OCI-LY7 (cell line): ENCODE results near the gene CCDC160. TPM values are rescaled to one million over a fixed set of nuclear protein-coding genes. Genes with fewer than 3 reads are reported as not detected.

Experiments used
- Bru-seq: library from RNA; stranded (reverse); fragments of 400-500 nt; gene quantifications from one replicate; lab custom pipeline; 2021; lab: Mats Ljungman, UMichigan
- BruChase-seq, 2 experiments: library from RNA; stranded (reverse); fragments of 400-500 nt; gene quantifications; one replicate each; lab custom pipeline; 2021; lab: Mats Ljungman, UMichigan
- BruUV-seq: library from RNA; stranded (reverse); fragments of 400-500 nt; replicated peaks from 2 replicates; lab custom pipeline; 2021; lab: Mats Ljungman, UMichigan
- CTCF ChIA-PET: fragments of 300-600 bp; sonication (Branson Sonifier 250); formaldehyde crosslinking; loops from one replicate; lab custom pipeline; 2022; ENCODE audit warnings: antibody characterized with exemption; ENCODE audit not compliant: unreplicated experiment; lab: Charles Lee
- POLR2A ChIA-PET: fragments of 300-600 bp; sonication (Branson Sonifier 250); formaldehyde crosslinking; loops from one replicate; lab custom pipeline; 2022; ENCODE audit warnings: antibody characterized with exemption; lab: Charles Lee
- DNase-seq: peaks from one replicate; pipeline ENCODE4 v3.0.0-alpha.2; 2015; ENCODE audit warnings: low spot score
- H2AFZ ChIP-seq: fragments of 200-600 bp; sonication (generic), shearing (Covaris generic); 2 replicates; pipeline ENCODE4 v1.6.1; 2014; ENCODE audit warnings: mild to moderate bottlenecking, antibody characterized with exemption, low read length, moderate library complexity
- H3K27ac ChIP-seq: fragments of 200-600 bp; sonication (generic); 2 replicates; pipeline ENCODE4 v1.5.1; 2014; ENCODE audit warnings: mixed run types, low read depth, mild to moderate bottlenecking, moderate library complexity, low read length, inconsistent platforms; ENCODE audit not compliant: poor library complexity, severe bottlenecking
- H3K36me3 ChIP-seq: fragments of 200-600 bp; sonication (generic); 2 replicates; pipeline ENCODE4 v1.6.1; 2014; ENCODE audit warnings: mild to moderate bottlenecking, antibody characterized with exemption, low read length, moderate library complexity, mixed read lengths; ENCODE audit not compliant: insufficient read depth
- H3K4me1 ChIP-seq: fragments of 200-600 bp; sonication (generic); 2 replicates; pipeline ENCODE4 v1.5.1; 2014; ENCODE audit warnings: mild to moderate bottlenecking, low read length; ENCODE audit not compliant: insufficient read depth, poor library complexity, severe bottlenecking
- H3K4me2 ChIP-seq: fragments of 200-600 bp; sonication (generic); 2 replicates; pipeline ENCODE4 v1.6.1; 2014; ENCODE audit warnings: mild to moderate bottlenecking, low read length
- H3K4me3 ChIP-seq: fragments of 200-600 bp; sonication (generic); 2 replicates; pipeline ENCODE4 v1.5.1; 2014; ENCODE audit warnings: mild to moderate bottlenecking, low read depth, low read length; ENCODE audit not compliant: poor library complexity, severe bottlenecking
- H3K79me2 ChIP-seq: fragments of 200-600 bp; sonication (generic); 2 replicates; pipeline ENCODE4 v1.6.1; 2016; ENCODE audit warnings: low read depth, mild to moderate bottlenecking, low read length, moderate library complexity, mixed read lengths; ENCODE audit not compliant: insufficient read depth
- H3K9me2 ChIP-seq: fragments of 200-600 bp; sonication (generic); 2 replicates; pipeline ENCODE4 v1.6.1; 2016; ENCODE audit warnings: mild to moderate bottlenecking, low read length, mixed read lengths; ENCODE audit not compliant: insufficient read depth
- H3K9me3 ChIP-seq: fragments of 200-600 bp; sonication (generic); 2 replicates; pipeline ENCODE4 v1.6.1; 2014; ENCODE audit warnings: mild to moderate bottlenecking, mixed run types, low read length, mixed read lengths
- H4K20me1 ChIP-seq: fragments of 200-600 bp; sonication (generic); 2 replicates; pipeline ENCODE4 v1.6.1; 2014; ENCODE audit warnings: mild to moderate bottlenecking, antibody characterized with exemption, low read length, moderate library complexity, mixed read lengths; ENCODE audit not compliant: insufficient read depth
- CTCF ChIP-seq: fragments of 200-600 bp; sonication (generic); conservative IDR thresholded peaks from 2 replicates; pipeline ENCODE4 v1.5.1; 2014; ENCODE audit warnings: mild to moderate bottlenecking, antibody characterized with exemption, low read length, moderate library complexity, mixed read lengths
- EZH2phosphoT487 ChIP-seq: fragments of 200-600 bp; sonication (generic); IDR thresholded peaks from 2 replicates; pipeline ENCODE4 v1.6.1; 2018; ENCODE audit warnings: low read depth, borderline replicate concordance, mild to moderate bottlenecking, mixed run types, antibody characterized with exemption, low read length, moderate library complexity, mixed read lengths
- intact Hi-C: fragments of 100-400 bp; cut with micrococcal nuclease; formaldehyde crosslinking; loops from one replicate; pipeline ENCODE4 v1.10.0; 2022; ENCODE audit not compliant: unreplicated experiment
- long read RNA-seq: library from polyadenylated mRNA; stranded (forward); transcript quantifications from one replicate; pipeline ENCODE4 v2.0.0, GENCODE V29; 2022
- total RNA-seq, 2 experiments: library from RNA; depleted of rRNA in 1 of 2; stranded (reverse); fragments of >200 nt in 1 of 2; shearing (Covaris generic) in 1 of 2; gene quantifications; 2 replicates each; pipeline ENCODE4 v1.2.3, GENCODE V29; 2014 to 2022

CCDC160 gene
- total RNA-seq (2014; rRNA removed; shearing (Covaris generic)) (not detected in 2 replicates), total RNA-seq (2022) (not detected in 2 replicates), Bru-seq, nascent RNA (not detected), BruChase-seq, experiment 1, labeled RNA remaining after a 6-hour chase (not detected), BruChase-seq, experiment 2, labeled RNA remaining after a 2-hour chase (not detected)
- long read RNA-seq, result 0 reads

GRCh38 chrX:134236626-134237614 lies at the start of gene CCDC160:
Gene CCDC160 (plus strand): TSS chrX:134237182. CDS start chrX:134244801, 7,619 bp downstream.
- TF ChIP-seq CTCF, result no peak
- H3K9me2 ChIP-seq, result no peaks in the 10 kb centered on the region
- no peaks in the 10 kb centered on the region for H3K9me3 ChIP-seq
- no peaks in the 10 kb centered on the region for H3K4me1 ChIP-seq
- no TSS peak for BruUV-seq
- H3K4me2 ChIP-seq, result no peak within 1 kb of the TSS
- H3K36me3 ChIP-seq, result no peaks in the 10 kb centered on the region
- H2AFZ ChIP-seq, result no peak within 1 kb of the TSS
- no peaks in the 10 kb centered on the region for H3K79me2 ChIP-seq
- intact Hi-C loops, result no loop called here
- ChIA-PET CTCF (no interaction called here), POLR2A (no interaction called here)
- no peak within 1 kb of the TSS for H3K27ac ChIP-seq
- no peaks in the 10 kb centered on the region for H4K20me1 ChIP-seq
- no peak for DNase-seq
- H3K4me3 ChIP-seq, result no peak within 1 kb of the TSS

- BruUV-seq, result no TSS peak
- no peak for TF ChIP-seq EZH2phosphoT487
- no peak for TF ChIP-seq CTCF
- H3K4me2 ChIP-seq, result no peak overlapping the region
- no peaks in the 10 kb centered on the region for H3K79me2 ChIP-seq
- no peaks in the 10 kb centered on the region for H3K9me3 ChIP-seq
- no peak overlapping the region for H3K27ac ChIP-seq
- H3K4me1 ChIP-seq, result no peaks in the 10 kb centered on the region
- H3K9me2 ChIP-seq, result no peaks in the 10 kb centered on the region
- ChIA-PET POLR2A (no interaction called here), CTCF (no interaction called here)
- no peaks in the 10 kb centered on the region for H4K20me1 ChIP-seq
- H3K4me3 ChIP-seq, result no peak overlapping the region
- no peak for DNase-seq
- H3K36me3 ChIP-seq, result no peaks in the 10 kb centered on the region
- H2AFZ ChIP-seq, result no peak overlapping the region
- intact Hi-C loops, result no loop called here
These were observed 45.7 kb upstream of the CCDC160 start for GRCh38 chrX:134191281-134191680.
